ENCODE measurements around the gene SOWAHC.
"Not testable (repeated sequence)": the region's sequence is repeated elsewhere in the genome, so short reads cannot be mapped to it uniquely, and the experiment has no call there.

The SOWAHC gene, protein sequence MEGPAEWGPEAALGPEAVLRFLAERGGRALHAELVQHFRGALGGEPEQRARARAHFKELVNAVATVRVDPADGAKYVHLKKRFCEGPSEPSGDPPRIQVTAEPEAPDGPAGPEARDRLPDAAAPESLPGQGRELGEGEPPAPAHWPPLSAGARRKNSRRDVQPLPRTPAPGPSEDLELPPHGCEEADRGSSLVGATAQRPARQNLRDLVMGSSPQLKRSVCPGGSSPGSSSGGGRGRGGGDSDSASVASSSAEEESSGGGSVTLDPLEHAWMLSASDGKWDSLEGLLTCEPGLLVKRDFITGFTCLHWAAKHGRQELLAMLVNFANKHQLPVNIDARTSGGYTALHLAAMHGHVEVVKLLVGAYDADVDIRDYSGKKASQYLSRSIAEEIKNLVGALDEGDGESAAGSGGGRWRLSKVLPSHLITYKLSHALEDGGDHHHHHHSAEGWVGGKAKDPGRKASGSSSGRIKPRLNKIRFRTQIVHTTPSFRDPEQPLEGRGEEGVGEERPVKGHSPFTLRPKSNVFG

DNA sequence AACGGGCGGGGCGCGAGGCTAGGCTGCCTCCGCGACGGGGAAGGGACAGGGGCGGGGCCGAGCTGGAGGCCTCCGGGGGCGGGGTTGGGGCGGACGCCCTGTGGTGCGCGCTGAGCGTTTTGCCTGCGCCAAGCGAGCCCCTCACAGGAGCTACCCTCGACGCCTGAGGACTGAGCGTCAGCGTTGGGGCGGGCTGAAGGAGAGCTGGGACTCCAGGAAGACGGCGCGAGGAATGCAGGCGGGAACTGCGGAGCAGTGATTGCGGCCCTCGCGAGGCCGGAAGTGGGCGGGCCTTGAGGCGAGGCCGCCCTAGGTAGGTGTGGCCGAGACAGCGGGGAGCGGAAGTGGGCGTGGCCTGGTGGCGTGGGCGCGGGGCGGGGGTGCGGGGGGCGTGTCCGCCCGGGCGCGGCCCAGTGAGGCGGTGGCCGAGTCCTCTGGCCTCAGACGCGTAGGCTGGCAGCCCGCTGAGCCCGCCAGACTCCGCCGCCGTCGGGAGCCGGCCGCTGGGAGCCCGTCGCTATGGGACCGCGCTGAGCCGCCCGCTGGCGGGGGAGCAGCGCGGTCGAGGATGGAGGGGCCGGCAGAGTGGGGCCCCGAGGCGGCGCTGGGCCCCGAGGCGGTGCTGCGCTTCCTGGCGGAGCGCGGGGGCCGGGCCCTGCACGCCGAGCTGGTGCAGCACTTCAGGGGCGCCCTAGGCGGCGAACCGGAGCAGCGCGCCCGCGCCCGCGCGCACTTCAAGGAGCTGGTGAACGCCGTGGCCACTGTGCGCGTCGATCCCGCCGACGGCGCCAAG is at the start of gene SOWAHC, which contains the start of gene SEPTIN10:
Gene SOWAHC (plus strand): TSS at position 443 of the 793 bp plus-strand sequence. CDS start 126 bp downstream, at position 569.
Gene SEPTIN10 (minus strand): TSS at position 45 of the 793 bp plus-strand sequence. CDS start 139 bp downstream, outside the sequence.
- peak; percentile 41 to 42 for DNase-seq (ENCODE audit: low read depth in 2 of 2)

GRCh38 chr2:109575373-109575772 is 38.8 kb upstream of the SOWAHC start:
- DNase-seq (ENCODE audit: low read depth in 2 of 2): no peak

GRCh38 chr2:109577630-109578029 is 36.5 kb upstream of the SOWAHC start:
- DNase-seq (ENCODE audit: low read depth in 2 of 2): not testable (repeated sequence)

DNA sequence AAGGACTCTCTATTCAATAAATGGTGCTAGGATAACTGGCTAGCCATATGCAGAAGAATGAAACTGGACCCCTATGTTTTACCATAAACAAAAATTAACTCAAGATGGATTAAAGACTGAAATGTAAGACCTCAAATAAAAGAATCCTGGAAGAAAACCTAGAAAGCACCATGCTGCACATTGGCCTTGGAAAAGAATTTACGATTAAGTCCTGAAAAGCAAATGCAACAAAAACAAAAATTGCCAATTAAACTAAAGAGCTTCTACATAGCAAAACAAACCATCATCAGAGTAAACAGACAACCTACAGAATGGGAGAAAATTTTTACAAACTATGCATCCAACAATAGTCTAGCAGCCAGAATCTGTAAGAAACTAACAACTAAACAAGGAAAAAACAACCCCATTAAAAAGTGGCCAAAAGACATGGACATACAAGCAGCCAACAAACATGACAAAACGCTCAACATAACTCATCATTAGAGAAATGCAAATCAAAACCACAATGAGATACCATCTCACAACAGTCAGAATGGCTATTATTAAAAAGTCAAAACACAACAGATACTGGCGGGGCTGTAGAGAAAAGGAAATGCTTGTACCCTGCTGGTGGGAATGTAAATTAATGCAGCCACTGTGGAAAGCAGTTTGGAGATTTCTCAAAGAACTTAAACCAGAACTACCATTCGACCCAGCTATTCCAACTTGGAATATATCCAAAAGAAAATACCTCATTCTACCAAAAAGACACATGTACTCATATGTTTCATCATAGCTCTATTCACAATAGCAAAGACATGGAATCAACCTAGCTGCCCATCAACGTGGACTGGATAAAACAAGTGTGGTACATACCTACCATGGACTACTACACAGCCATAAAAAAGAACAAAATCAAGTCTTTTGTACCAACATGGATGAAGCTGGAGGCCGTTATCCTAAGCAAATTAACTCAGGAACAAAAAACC is 31.0 kb upstream of the SOWAHC start:
- DNase-seq (ENCODE audit: low read depth in 2 of 2): no peak

GRCh38 chr2:109586687-109587086 is 27.5 kb upstream of the SOWAHC start:
- no peak for DNase-seq (ENCODE audit: low read depth in 2 of 2)

- DNase-seq (ENCODE audit: low read depth in 2 of 2): no peak
These were observed 23.0 kb upstream of the SOWAHC start for GRCh38 chr2:109591206-109591605.

DNA sequence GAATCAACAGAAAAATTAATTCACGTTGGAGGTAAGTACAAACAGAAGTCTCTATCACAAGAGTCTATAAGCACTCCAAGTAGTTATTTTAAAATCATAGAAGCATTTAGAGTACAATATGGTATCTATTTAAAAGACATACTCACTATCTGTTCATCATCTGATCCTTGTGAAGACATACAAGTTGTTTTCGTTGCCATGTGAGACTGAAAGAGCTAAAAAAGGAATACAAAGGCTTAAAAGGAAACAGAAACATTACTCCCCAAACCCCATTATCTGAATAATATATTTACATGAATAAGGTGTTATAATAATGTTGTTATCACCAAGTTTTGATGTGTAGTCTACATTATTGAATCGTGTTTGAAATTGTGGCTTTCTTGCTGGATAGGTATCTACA is 21.3 kb upstream of the SOWAHC start:
- no peak for DNase-seq (ENCODE audit: low read depth in 2 of 2)

GRCh38 chr2:109594246-109594885 is 19.8 kb upstream of the SOWAHC start:
- DNase-seq (ENCODE audit: low read depth in 2 of 2): no peak

DNA sequence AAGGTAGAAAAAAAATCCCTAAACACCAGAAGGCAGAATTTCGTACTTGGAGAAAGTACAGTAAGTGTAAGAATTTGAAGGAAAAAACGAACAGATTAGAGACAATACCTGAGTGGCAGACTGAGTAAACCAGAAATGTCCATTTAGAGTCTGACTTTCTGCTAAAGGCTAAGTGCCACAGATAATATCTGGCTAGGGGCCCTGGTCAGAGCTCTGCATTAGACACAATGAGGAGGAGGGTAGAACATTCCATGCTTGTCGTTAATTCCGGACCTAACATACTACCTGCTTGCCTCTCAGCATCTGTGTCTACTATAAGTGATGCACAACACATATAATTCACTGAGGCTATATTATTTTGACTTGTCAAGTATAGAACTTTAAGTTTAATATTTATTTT is 18.5 kb upstream of the SOWAHC start:
- DNase-seq (ENCODE audit: low read depth in 2 of 2): no peak

DNA sequence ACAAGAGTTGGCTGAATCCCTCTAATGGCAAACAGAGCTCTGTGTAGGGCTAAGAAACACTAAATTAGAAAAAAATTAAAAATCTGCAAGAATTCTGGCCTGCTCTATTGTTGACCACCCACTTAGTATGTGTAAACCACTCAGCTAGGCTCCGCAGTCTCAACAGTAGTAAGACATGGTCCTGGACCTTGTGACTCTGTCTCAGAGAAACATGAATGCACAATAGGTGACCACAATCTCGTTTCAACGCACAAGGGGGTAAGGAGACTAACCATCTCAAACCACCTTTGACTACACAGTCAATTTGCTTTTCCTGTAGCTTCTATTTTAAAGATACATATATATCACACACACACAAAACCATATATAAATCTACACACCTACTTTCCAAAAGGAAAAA is 16.9 kb upstream of the SOWAHC start:
- no peak for DNase-seq (ENCODE audit: low read depth in 2 of 2)

GRCh38 chr2:109601783-109602182 is 12.4 kb upstream of the SOWAHC start:
- no peak for DNase-seq (ENCODE audit: low read depth in 2 of 2)

DNA sequence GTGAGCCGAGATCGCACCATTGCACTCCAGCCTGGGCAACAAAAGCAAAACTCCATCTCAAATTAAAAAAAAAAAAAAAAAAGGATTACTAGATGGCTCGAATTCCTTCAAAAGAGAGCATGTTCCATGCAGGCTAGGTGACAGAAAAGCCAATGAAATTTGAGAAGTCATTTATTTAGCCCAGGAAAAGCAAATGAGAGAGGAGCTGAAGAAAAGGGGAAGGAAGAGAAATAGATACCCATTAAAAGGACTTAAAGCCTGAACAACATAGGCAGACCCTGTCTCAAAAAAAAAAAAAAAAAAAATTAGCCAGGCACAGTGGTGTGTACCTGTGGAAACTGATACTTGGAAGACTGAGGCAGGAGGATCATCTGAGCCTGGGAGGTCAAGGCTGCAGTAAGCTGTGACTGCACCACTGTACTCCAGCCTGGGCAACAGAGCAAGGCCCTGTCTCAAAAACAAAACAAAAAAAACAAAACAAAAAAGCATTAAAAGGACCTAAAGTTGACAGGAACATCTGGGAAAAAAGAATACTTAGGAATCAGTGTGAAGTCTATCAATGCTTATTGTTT is 11.5 kb upstream of the SOWAHC start:
- no peak for DNase-seq (ENCODE audit: low read depth in 2 of 2)

GRCh38 chr2:109604597-109604996 is 9.6 kb upstream of the SOWAHC start:
- no peak for DNase-seq (ENCODE audit: low read depth in 2 of 2)

DNA sequence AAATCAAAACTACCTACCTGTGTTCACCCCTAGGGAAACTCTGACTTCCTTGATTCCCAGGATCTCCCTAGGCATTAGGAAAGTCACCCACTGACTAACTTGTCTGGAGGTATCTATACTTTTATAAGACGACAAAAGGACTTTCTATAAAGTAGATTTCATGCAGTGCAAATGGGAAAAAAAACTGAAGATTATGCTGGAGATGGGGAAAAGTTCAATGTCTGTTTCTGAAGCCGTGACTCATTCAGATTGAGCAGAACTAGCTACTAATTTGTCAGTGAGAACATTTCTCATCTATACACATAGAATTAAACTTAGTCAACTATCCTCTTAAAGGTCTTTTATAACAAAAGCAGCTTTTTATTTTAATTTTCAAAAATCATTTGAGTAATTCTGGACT is 6.4 kb upstream of the SOWAHC start:
- no peak for DNase-seq (ENCODE audit: low read depth in 2 of 2)

- no peak for DNase-seq (ENCODE audit: low read depth in 2 of 2)
These were observed 4.7 kb upstream of the SOWAHC start for GRCh38 chr2:109609352-109610024.

DNA sequence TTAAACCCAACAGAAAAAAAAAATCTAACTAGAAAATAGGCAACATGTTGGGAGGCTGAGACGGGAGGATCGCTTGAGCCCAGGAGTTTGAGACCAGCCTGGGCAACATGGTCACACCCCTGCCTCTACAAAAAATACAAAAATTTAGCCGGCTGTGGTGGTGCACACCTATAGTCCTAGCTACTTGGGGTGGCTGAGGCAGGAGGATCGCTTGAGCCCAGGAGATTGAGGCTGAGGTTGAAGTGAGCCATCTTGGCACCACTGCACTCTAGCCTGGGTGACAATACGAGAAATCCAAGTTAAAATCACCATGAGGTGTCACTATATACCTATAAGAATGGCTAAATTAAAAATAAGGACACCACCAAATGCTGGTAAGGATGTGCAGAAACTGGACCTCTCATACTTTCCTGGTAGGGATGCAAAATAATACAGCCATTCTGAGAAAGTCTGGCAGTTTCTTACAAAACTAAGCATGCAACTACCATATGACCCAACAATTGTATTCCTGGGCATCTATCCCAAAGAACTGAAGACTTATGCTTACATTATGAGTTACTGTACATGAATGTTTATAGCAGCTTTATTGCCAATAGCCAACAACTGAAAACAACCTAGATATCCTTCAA is 2.6 kb upstream of the SOWAHC start:
- no peak for DNase-seq (ENCODE audit: low read depth in 2 of 2)

DNA sequence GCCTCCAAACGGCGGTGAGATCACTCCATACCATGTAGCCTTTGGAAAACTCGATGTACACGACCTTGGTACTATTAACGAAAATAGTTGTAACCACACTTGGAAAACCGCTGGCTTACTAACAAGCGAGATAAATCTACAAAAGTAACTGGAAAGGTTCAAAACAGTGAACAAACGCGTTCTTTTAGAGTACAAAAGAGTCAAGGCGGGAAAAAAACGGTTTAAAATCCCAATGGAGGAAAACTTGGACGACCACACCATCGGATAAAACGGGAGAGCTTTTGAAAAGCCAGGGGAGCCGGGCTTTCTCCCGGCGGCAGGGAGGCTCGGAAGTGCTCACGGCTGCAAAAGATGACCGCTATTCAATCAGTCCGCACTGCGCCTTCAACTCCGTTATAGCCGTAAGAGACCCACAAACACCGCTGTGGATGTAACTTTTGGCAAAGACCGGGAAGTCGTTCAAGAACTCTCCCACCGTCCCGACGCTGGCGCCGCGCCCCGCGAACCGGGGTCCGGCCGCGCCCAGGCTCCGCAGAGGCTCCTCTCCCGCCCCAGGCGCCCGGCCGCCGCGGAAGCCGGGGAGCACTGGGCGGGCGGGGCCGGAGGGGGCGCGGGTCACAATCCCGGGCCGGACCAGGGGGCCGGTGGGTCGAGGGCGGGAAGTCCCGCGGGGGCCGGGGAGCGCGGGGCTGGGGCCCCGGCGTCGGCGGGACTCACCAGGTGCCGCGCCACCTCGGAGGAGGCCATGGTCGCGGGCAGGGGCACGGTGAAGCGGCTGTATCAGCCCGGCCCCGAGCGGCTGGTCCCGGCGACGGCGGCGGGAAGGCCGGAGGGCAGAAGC is 863 bp upstream of the SOWAHC start:
- no peak for DNase-seq (ENCODE audit: low read depth in 2 of 2)

Measured in activated CD8-positive, alpha-beta memory T cell treated with anti-CD3 and anti-CD28 coated beads for 4 hours (primary cell).